Measurements from ENCODE around the gene ABHD16A. TPM values are rescaled to one million over a fixed set of nuclear protein-coding genes. Genes with fewer than 3 reads are reported as not detected.

The ABHD16A gene
- total RNA-seq, 1 experiment from 2014 or later: 47.2 TPM

DNA sequence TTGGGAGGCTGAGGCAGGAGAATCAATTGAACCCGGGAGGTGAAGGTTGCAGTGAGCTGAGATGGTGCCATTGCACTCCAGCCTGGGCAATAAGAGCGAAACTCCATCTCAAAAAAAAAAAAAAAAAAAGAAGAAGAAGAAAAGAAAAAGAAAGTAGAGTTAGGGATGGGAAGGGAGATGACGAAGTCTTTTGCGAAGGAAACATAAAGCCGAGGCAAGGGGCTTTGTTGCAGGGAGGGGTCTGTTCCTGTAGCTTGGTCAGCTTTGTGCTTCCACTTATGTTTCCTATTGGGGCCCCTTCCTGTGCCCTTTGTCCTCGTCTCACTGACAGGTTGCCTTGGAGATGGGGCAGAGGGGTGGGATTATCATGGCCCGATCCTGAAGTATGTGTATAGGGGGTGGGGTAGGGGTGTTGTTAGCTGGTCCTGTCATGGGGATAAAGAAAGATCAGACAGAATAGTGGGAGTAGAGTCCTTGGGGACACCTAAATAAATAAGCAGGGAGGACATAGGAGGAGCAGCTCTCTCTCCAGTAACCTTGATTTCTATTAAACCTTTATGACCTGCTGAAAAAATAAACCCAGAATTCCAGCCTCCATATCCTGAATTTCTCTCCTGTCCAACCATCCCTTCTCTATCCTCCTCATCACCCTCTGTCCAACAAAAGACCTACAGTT is 34.3 kb upstream of the ABHD16A start:
- ChIA-PET POLR2A (interaction anchor here (0.7 to 1.7 kb wide), 4 partner anchors 15 to 160 kb away, joined by 3 to 6 read pairs (median 4); no protein-coding TSS in a partner anchor), CTCF (no interaction called here)
- DNase-seq (ENCODE audit: low read depth, low spot score) (no peak), ATAC-seq (no peak)
- H3K4me1 ChIP-seq (ENCODE audit: control insufficient read depth, insufficient read depth, low read length): peaks cover 48% of the 10 kb centered on the region
- H3K27ac ChIP-seq (ENCODE audit: low read length): peak overlapping the region; percentile 100
- peak overlapping the region; percentile 6 to 90; a peak in 3 of 4 replicates for H3K4me3 ChIP-seq (ENCODE audit: low read depth in 2 of 2, low read length in 2 of 2)
- no TSS peak for BruUV-seq (replicated peaks)
- TF ChIP-seq SIN3A (IDR thresholded peaks at IDR 0.05; ENCODE audit: borderline replicate concordance, insufficient read depth, low read depth, low read length) (no peak), POLR2AphosphoS5 (IDR thresholded peaks at IDR 0.05; ENCODE audit: low read depth, low read length) (no peak; the same call in 1 of the 2 replicates), TCF7L2 (IDR thresholded peaks at IDR 0.05; ENCODE audit: low read depth, low read length) (no peak)
- TF ChIP-seq, protein P1, sequence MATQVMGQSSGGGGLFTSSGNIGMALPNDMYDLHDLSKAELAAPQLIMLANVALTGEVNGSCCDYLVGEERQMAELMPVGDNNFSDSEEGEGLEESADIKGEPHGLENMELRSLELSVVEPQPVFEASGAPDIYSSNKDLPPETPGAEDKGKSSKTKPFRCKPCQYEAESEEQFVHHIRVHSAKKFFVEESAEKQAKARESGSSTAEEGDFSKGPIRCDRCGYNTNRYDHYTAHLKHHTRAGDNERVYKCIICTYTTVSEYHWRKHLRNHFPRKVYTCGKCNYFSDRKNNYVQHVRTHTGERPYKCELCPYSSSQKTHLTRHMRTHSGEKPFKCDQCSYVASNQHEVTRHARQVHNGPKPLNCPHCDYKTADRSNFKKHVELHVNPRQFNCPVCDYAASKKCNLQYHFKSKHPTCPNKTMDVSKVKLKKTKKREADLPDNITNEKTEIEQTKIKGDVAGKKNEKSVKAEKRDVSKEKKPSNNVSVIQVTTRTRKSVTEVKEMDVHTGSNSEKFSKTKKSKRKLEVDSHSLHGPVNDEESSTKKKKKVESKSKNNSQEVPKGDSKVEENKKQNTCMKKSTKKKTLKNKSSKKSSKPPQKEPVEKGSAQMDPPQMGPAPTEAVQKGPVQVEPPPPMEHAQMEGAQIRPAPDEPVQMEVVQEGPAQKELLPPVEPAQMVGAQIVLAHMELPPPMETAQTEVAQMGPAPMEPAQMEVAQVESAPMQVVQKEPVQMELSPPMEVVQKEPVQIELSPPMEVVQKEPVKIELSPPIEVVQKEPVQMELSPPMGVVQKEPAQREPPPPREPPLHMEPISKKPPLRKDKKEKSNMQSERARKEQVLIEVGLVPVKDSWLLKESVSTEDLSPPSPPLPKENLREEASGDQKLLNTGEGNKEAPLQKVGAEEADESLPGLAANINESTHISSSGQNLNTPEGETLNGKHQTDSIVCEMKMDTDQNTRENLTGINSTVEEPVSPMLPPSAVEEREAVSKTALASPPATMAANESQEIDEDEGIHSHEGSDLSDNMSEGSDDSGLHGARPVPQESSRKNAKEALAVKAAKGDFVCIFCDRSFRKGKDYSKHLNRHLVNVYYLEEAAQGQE (IDR thresholded peaks at IDR 0.05; ENCODE audit: insufficient read depth in 1 of 2, low read depth in 2 of 2, low read length in 1 of 2): no peak
- TF ChIP-seq, protein P2, sequence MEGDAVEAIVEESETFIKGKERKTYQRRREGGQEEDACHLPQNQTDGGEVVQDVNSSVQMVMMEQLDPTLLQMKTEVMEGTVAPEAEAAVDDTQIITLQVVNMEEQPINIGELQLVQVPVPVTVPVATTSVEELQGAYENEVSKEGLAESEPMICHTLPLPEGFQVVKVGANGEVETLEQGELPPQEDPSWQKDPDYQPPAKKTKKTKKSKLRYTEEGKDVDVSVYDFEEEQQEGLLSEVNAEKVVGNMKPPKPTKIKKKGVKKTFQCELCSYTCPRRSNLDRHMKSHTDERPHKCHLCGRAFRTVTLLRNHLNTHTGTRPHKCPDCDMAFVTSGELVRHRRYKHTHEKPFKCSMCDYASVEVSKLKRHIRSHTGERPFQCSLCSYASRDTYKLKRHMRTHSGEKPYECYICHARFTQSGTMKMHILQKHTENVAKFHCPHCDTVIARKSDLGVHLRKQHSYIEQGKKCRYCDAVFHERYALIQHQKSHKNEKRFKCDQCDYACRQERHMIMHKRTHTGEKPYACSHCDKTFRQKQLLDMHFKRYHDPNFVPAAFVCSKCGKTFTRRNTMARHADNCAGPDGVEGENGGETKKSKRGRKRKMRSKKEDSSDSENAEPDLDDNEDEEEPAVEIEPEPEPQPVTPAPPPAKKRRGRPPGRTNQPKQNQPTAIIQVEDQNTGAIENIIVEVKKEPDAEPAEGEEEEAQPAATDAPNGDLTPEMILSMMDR (IDR thresholded peaks at IDR 0.05): no peak
- H3K36me3 ChIP-seq (ENCODE audit: control insufficient read depth, insufficient read depth, low read length): peaks cover 16% of the 10 kb centered on the region
- H3K9me3 ChIP-seq (ENCODE audit: control insufficient read depth, insufficient read depth, low read depth, low read length): no peaks in the 10 kb centered on the region
- H3K27me3 ChIP-seq (ENCODE audit: control insufficient read depth, insufficient read depth, low read length): no peaks in the 10 kb centered on the region
- intact Hi-C loops (cut with micrococcal nuclease; ENCODE audit: unreplicated experiment) (loop anchor here (10.0 kb wide), 1 partner anchor 97 kb away; no protein-coding TSS in a partner anchor), in situ Hi-C loops (cut with HindIII; ENCODE audit: low pct_unique_long_range_greater_than_20kb, low sequenced_read_pairs) (no loop called here)

DNA sequence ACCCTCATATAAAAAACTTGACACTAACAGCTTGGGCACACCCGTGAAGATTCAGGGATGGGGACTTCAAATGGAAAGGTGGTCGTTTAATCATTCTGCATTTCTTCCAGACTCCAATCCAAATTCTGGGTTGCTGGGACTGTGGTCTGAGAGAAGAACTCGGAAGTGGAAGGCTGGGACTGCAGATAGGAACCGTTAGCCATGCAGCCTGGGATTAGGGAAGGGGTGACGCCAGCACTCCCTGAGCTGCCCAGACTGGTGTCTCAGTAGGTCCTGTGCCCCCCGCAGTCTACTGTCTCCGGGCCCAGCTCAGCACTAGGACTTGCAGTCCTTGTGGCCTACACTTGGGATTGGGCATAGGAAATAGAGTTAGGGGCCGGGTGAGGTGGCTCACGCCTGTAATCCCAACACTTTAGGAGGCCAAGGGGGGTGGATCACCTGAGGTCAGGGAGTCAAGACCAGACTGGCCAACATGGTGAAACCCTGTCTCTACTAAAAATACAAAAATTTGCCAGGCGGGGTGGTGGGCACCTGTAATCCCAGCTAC is 33.7 kb upstream of the ABHD16A start:
- ATAC-seq (no peak), DNase-seq (ENCODE audit: low read depth, low spot score) (no peak)
- intact Hi-C loops (cut with micrococcal nuclease; ENCODE audit: unreplicated experiment): loop anchor here (10.0 kb wide), 1 partner anchor 98 kb away; no protein-coding TSS in a partner anchor
- peaks cover 50% of the 10 kb centered on the region for H3K4me1 ChIP-seq (ENCODE audit: control insufficient read depth, insufficient read depth, low read length)
- peaks cover 17% of the 10 kb centered on the region for H3K36me3 ChIP-seq (ENCODE audit: control insufficient read depth, insufficient read depth, low read length)
- no TSS peak for BruUV-seq (replicated peaks)
- in situ Hi-C loops (cut with HindIII; ENCODE audit: low pct_unique_long_range_greater_than_20kb, low sequenced_read_pairs): no loop called here
- no peaks in the 10 kb centered on the region for H3K9me3 ChIP-seq (ENCODE audit: control insufficient read depth, insufficient read depth, low read depth, low read length)
- TF ChIP-seq POLR2AphosphoS5 (IDR thresholded peaks at IDR 0.05; ENCODE audit: low read depth, low read length): no peak
- TF ChIP-seq, protein P2 (IDR thresholded peaks at IDR 0.05): no peak
- TF ChIP-seq, protein P1 (IDR thresholded peaks at IDR 0.05; ENCODE audit: insufficient read depth in 1 of 2, low read depth in 2 of 2, low read length in 1 of 2): no peak
- no peak for TF ChIP-seq TCF7L2 (IDR thresholded peaks at IDR 0.05; ENCODE audit: low read depth, low read length)
- TF ChIP-seq SIN3A (IDR thresholded peaks at IDR 0.05; ENCODE audit: borderline replicate concordance, insufficient read depth, low read depth, low read length): no peak
- POLR2A ChIA-PET: interaction anchor here (0.6 kb wide), 1 partner anchor 78 kb away, joined by 10 read pairs; the partner anchor contains the start of gene HSPA1L
- H3K27ac ChIP-seq (ENCODE audit: low read length): peak overlapping the region; percentile 100
- CTCF ChIA-PET: interaction anchor here (0.6 kb wide), 1 partner anchor 153 kb away, joined by 3 read pairs; no protein-coding TSS in a partner anchor
- H3K4me3 ChIP-seq (ENCODE audit: low read depth in 2 of 2, low read length in 2 of 2): peak overlapping the region; percentile 99 to 100
- no peaks in the 10 kb centered on the region for H3K27me3 ChIP-seq (ENCODE audit: control insufficient read depth, insufficient read depth, low read length)

Data from Panc1 (cell line).